ENCODE results near the gene HRK. TPM values are rescaled to one million over a fixed set of nuclear protein-coding genes. Genes with fewer than 3 reads are reported as not detected.

The HRK gene
- total and polyA plus RNA-seq, 2 of the 4 experiments (the other 2 are of a cell fraction): not detected

- Histone ChIP-seq H3K9me1 (ENCODE audit: insufficient read depth, low read length) (peaks cover 27% of the 10 kb centered on the region; the same call in 1 of the 2 replicates), H3K14ac (replicated peaks; ENCODE audit: low read depth, low read length) (no peak overlapping the region), H2BK5ac (ENCODE audit: low read depth, low read length, poor library complexity, severe bottlenecking) (no peak overlapping the region), H2AK5ac (ENCODE audit: low read depth, low read length) (no peak overlapping the region), H3K9me3 (ENCODE audit: control insufficient read depth, insufficient read depth, low read length) (no peaks in the 10 kb centered on the region), H2BK15ac (ENCODE audit: low read depth, low read length) (no peak overlapping the region), H3K23ac (ENCODE audit: low read depth, low read length) (no peak overlapping the region), H4K20me1 (ENCODE audit: insufficient read depth, low read length) (peaks cover 47% of the 10 kb centered on the region), H3K4me3 (ENCODE audit: insufficient read depth, low read depth, low read length) (no peak overlapping the region), H2AK9ac (replicated peaks; ENCODE audit: low read depth, low read length, poor library complexity) (no peak overlapping the region), H3K79me1 (ENCODE audit: low read depth in 1 of 2, low read length in 2 of 2) (peaks cover 36 to 69% of the 10 kb centered on the region in 2 experiments), H4K8ac (ENCODE audit: low read depth in 2 of 2, low read length in 2 of 2) (no peak overlapping the region), H2AFZ (replicated peaks; ENCODE audit: low read length, poor library complexity) (no peak overlapping the region), H3K9ac (ENCODE audit: low read depth, low read length) (no peak overlapping the region), H3K27me3 (ENCODE audit: control insufficient read depth, insufficient read depth, low read length) (no peaks in the 10 kb centered on the region), H2BK120ac (ENCODE audit: low read depth, low read length) (no peak overlapping the region), H3K4ac (ENCODE audit: low read depth, low read length) (no peak overlapping the region), H2BK20ac (ENCODE audit: low read depth, low read length) (no peak overlapping the region), H3K18ac (ENCODE audit: low read depth, low read length) (no peak overlapping the region), H4K5ac (ENCODE audit: low read depth, low read length) (no peak overlapping the region), H3K56ac (ENCODE audit: extremely low read depth, insufficient read depth, low read length) (no peak overlapping the region), H3K4me2 (ENCODE audit: low read depth, low read length) (no peak overlapping the region), H3K36me3 (ENCODE audit: control insufficient read depth, insufficient read depth, low read length) (peaks cover 10% of the 10 kb centered on the region), H3K27ac (ENCODE audit: insufficient read depth, low read length) (no peak overlapping the region), H3K4me1 (ENCODE audit: control insufficient read depth, insufficient read depth, low read length) (peaks cover 7% of the 10 kb centered on the region), H4K91ac (ENCODE audit: insufficient read depth, low read depth, low read length) (no peak overlapping the region)
- BruUV-seq (replicated peaks): no TSS peak
- POLR2A ChIA-PET (ENCODE audit: unreplicated experiment): no interaction called here
- intact Hi-C loops (cut with micrococcal nuclease) (no loop called here), dilution Hi-C loops (cut with HindIII; ENCODE audit: low sequenced_read_pairs, unreplicated experiment) (no loop called here), in situ Hi-C loops (cut with MboI; ENCODE audit: low sequenced_read_pairs) (no loop called here)
- TF ChIP-seq POLR2A (IDR thresholded peaks at IDR 0.05; ENCODE audit: low read depth, low read length) (no peak), NFE2L2 (IDR thresholded peaks at IDR 0.05; ENCODE audit: low read depth, low read length) (no peak), MAFK (IDR thresholded peaks at IDR 0.05; ENCODE audit: low read depth, low read length) (no peak), MXI1 (IDR thresholded peaks at IDR 0.05; ENCODE audit: borderline replicate concordance, low read depth, low read length) (no peak), FOS (IDR thresholded peaks at IDR 0.05; ENCODE audit: low read depth, low read length) (no peak), BHLHE40 (IDR thresholded peaks at IDR 0.05; ENCODE audit: low read depth, low read length) (no peak), RAD21 (IDR thresholded peaks at IDR 0.05; ENCODE audit: low read length) (no peak), RFX5 (IDR thresholded peaks at IDR 0.05; ENCODE audit: low read depth, low read length) (no peak), USF2 (IDR thresholded peaks at IDR 0.05; ENCODE audit: low read depth, low read length) (no peak), ELK1 (IDR thresholded peaks at IDR 0.05; ENCODE audit: borderline replicate concordance, low read depth, low read length) (no peak), CEBPB (IDR thresholded peaks at IDR 0.05; ENCODE audit: low read depth, low read length) (no peak), CHD1 (IDR thresholded peaks at IDR 0.05; ENCODE audit: low read depth, low read length) (no peak), SMC3 (IDR thresholded peaks at IDR 0.05; ENCODE audit: low read depth, low read length) (no peak), CTCF (conservative IDR thresholded peaks at IDR 0.05; ENCODE audit: low read depth, low read length) (no peak), MAZ (IDR thresholded peaks at IDR 0.05; ENCODE audit: borderline replicate concordance, low read depth, low read length) (no peak), RCOR1 (IDR thresholded peaks at IDR 0.05; ENCODE audit: insufficient replicate concordance, low read length) (no peak)
- CTCF ChIA-PET: no interaction called here
- WGBS, 2 experiments (ENCODE audit: extremely low coverage in 2 of 2, insufficient read length in 1 of 2): no CpG with 5 or more reads among the region's 5 CpGs
- ATAC-seq (ENCODE audit: low read depth): no peak
- DNase-seq: no peak
Measured at GRCh38 chr12:116928504-116928903, 47.3 kb upstream of the HRK start.

Data from IMR-90 (cell line).